K562 (cell line): ENCODE results near the gene FAM89B. TPM values are rescaled to one million over a fixed set of nuclear protein-coding genes. Genes with fewer than 3 reads are reported as not detected.

Experiments
- ARID1B ChIP-seq: fragments of 450-650 bp; IDR thresholded peaks from 2 replicates; pipeline ENCODE4 v1.6.1; 2016; ENCODE audit warnings: antibody characterized with exemption, mild to moderate bottlenecking, inconsistent platforms
- CBFA2T2 ChIP-seq: fragments of 450-650 bp; conservative IDR thresholded peaks from 2 replicates; pipeline ENCODE4 v1.6.1; 2017; ENCODE audit warnings: mild to moderate bottlenecking
- CREB3L1 ChIP-seq: fragments of 450-650 bp; IDR thresholded peaks from 2 replicates; pipeline ENCODE4 v1.6.1; 2014; ENCODE audit warnings: low read depth, mild to moderate bottlenecking, moderate library complexity, borderline replicate concordance
- ERF ChIP-seq: fragments of 450-650 bp; formaldehyde crosslinking; IDR thresholded peaks from 2 replicates; pipeline ENCODE4 v1.4.0; 2020; ENCODE audit warnings: mild to moderate bottlenecking, mixed read lengths
- GABPB2 ChIP-seq: fragments of 250-450 bp; sonication (Bioruptor Pico); conservative IDR thresholded peaks from 2 replicates; pipeline ENCODE4 v1.5.1; 2021; ENCODE audit warnings: mild to moderate bottlenecking
- GATA2 ChIP-seq: sonication (generic); formaldehyde crosslinking; IDR thresholded peaks from 2 replicates; pipeline ENCODE4 v1.4.0; 2020; ENCODE audit warnings: mild to moderate bottlenecking, missing genetic modification reagents
- HDAC8 ChIP-seq: fragments of 450-650 bp; IDR thresholded peaks from 2 replicates; pipeline ENCODE4 v1.6.1; 2016; ENCODE audit warnings: mild to moderate bottlenecking, missing genetic modification characterization, moderate library complexity, missing compliant biosample characterization
- HDGF ChIP-seq: fragments of 450-650 bp; IDR thresholded peaks from 2 replicates; pipeline ENCODE4 v1.6.1; 2016
- HOMEZ ChIP-seq: fragments of 250-450 bp; sonication (Bioruptor Pico); IDR thresholded peaks from 2 replicates; pipeline ENCODE4 v1.4.0; 2020; ENCODE audit warnings: mild to moderate bottlenecking, moderate library complexity
- MYBL2 ChIP-seq, 2 experiments: fragments of 450-650 bp in 1 of 2; sonication (generic) in 1 of 2; formaldehyde crosslinking in 1 of 2; IDR thresholded peaks; 2 replicates each; pipeline versions ENCODE4 v1.6.1 to v1.8.1; 2017 to 2022; ENCODE audit warnings: borderline replicate concordance in 1 of 2, inconsistent platforms in 1 of 2, low read depth in 1 of 2, mild to moderate bottlenecking in 1 of 2, missing genetic modification reagents in 1 of 2, moderate library complexity in 1 of 2
- NFE2L1 ChIP-seq: fragments of 450-650 bp; IDR thresholded peaks from 2 replicates; pipeline ENCODE4 v1.6.1; 2016; ENCODE audit warnings: missing genetic modification characterization, low read depth, mild to moderate bottlenecking, missing compliant biosample characterization, moderate library complexity, borderline replicate concordance
- POLR2AphosphoS5 ChIP-seq: IDR thresholded peaks from 2 replicates; pipeline ENCODE4 v1.6.1; 2011; ENCODE audit warnings: mild to moderate bottlenecking, low read depth, low read length, moderate library complexity; ENCODE audit not compliant: control insufficient read depth, insufficient read depth
- SFPQ ChIP-seq: fragments of 200-400 bp; formaldehyde crosslinking; IDR thresholded peaks from 2 replicates; pipeline ENCODE4 v1.6.1; 2017; ENCODE audit warnings: mild to moderate bottlenecking, low read depth, low read length, moderate library complexity
- ZC3H8 ChIP-seq: fragments of 450-650 bp; IDR thresholded peaks from 2 replicates; pipeline ENCODE4 v1.6.1; 2017
- ZNF311 ChIP-seq: fragments of 250-450 bp; sonication (Bioruptor Pico); IDR thresholded peaks from 2 replicates; pipeline ENCODE4 v1.4.0; 2020; ENCODE audit warnings: mild to moderate bottlenecking, moderate library complexity
- ZNF507 ChIP-seq: conservative IDR thresholded peaks from 2 replicates; pipeline ENCODE4 v1.6.1; 2017; ENCODE audit warnings: missing genetic modification characterization, missing compliant biosample characterization
- ZNF57 ChIP-seq: fragments of 450-650 bp; formaldehyde crosslinking; IDR thresholded peaks from 2 replicates; pipeline ENCODE4 v1.4.0; 2020; ENCODE audit warnings: mild to moderate bottlenecking, moderate library complexity
- ZNF583 ChIP-seq: fragments of 250-450 bp; sonication (Bioruptor Pico); IDR thresholded peaks from 2 replicates; pipeline ENCODE4 v1.4.0; 2020
- ZNF584 ChIP-seq: fragments of 200-800 bp; sonication (Bioruptor generic); IDR thresholded peaks from 2 replicates; pipeline ENCODE4 v1.6.1; 2016; ENCODE audit warnings: low read depth, mild to moderate bottlenecking, missing genetic modification characterization, missing compliant biosample characterization
- polyA plus RNA-seq, 8 experiments: library from polyadenylated mRNA; depleted of rRNA in 4 of 8; stranded (reverse) in 5 of 8; unstranded in 3 of 8; fragments of >200 nt; fragmentation: Nextera tagmentation in 2 of 8; fragmentation: Illumina TruSeq in 1 of 8; extraction: Ambion mirVana in 2 of 8; extraction: Trizol in 1 of 8; gene quantifications; 2 replicates each; pipeline versions ENCODE4 v1.2.1 to v1.2.3, GENCODE V29; 2011 to 2014; ENCODE audit warnings: inconsistent platforms in 1 of 8, missing spikeins in 1 of 8
- total RNA-seq, 7 experiments: library from RNA; depleted of rRNA in 6 of 7; stranded (reverse); fragments of >200 nt in 6 of 7; fragmentation: Illumina TruSeq in 2 of 7; extraction: Trizol in 2 of 7; gene quantifications; 2 replicates each; pipeline versions ENCODE4 v1.2.1 to v1.2.3, GENCODE V29; 2011 to 2021; ENCODE audit warnings: low replicate concordance in 1 of 7
- TF ChIP-seq, protein P1 (sequence below): fragments of 250-450 bp; sonication (Bioruptor Pico); IDR thresholded peaks from 2 replicates; pipeline ENCODE4 v1.8.0; 2021; ENCODE audit warnings: borderline replicate concordance, mild to moderate bottlenecking, moderate library complexity; ENCODE audit not compliant: poor library complexity, severe bottlenecking
- TF ChIP-seq, protein P2 (sequence below): conservative IDR thresholded peaks from 2 replicates; pipeline ENCODE4 v1.6.1; 2011; ENCODE audit warnings: low read depth, mild to moderate bottlenecking, low read length; ENCODE audit not compliant: control insufficient read depth

FAM89B gene
- total and polyA plus RNA-seq, 9 of the 15 experiments (the other 6 are each of a cell fraction or from before 2014, with no cell fraction given), result 0.32 to 27.6 (median 11.9) TPM

DNA sequence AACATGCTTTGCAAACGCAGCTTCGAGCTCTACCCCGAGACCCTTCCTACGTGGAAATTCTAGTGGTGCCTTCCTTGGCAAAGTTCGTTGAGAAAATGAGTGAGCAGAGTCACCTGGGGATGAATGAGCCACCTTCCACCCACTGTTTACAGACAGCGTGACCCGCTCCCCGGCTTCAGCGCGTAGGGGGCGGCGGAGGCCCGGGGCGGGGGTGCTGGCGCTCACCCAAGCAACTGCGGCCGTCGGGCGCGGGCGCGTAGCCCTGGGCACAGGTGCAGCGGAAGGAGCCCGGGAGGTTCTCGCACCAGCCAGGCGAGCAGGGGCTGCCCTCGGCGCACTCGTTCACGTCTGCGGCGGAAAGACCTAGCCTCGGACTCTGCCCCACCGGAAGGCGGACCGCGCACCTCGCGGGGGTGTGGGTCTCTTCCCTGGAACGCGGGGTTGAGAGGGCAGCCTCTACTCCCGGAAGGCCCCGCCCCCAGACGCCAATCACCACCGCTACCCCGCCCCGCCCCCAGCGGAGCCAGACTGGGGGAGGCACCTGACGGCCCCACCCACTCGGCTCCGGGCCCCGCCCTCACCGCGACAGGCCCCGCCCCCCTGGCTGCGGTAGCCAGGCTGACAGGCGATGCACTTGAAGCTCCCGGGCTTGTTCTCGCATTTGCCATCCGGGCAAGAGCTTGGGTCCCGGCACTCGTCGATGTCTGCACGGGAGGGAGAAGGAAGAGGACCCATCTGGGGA lies 25.9 kb upstream of the FAM89B start (continued):
- TF ChIP-seq HDGF (no peak), HOMEZ (CRISPR knock-in tag) (no peak), GABPB2 (CRISPR knock-in tag) (no peak), NFE2L1 (tag) (no peak), ZNF584 (CRISPR knock-in tag) (no peak), ARID1B (no peak; the same call in 1 of the 2 replicates), POLR2AphosphoS5 (peak; percentile 18; the same call in 1 of the 2 replicates), ZNF311 (CRISPR knock-in tag) (no peak), ZNF507 (no peak), ZNF583 (CRISPR knock-in tag) (no peak), GATA2 (CRISPR knock-in tag) (no peak), ZC3H8 (no peak), HDAC8 (tag) (no peak), ZNF57 (CRISPR knock-in tag) (no peak), CREB3L1 (no peak), ERF (CRISPR knock-in tag) (no peak), CBFA2T2 (no peak), MYBL2 (IDR thresholded peaks at IDR 0.05; ENCODE audit: low read depth) (no peak), MYBL2 (CRISPR knock-in tag; IDR thresholded peaks at IDR 0.05; ENCODE audit: borderline replicate concordance) (no peak), SFPQ (no peak)
- TF ChIP-seq, protein P1, sequence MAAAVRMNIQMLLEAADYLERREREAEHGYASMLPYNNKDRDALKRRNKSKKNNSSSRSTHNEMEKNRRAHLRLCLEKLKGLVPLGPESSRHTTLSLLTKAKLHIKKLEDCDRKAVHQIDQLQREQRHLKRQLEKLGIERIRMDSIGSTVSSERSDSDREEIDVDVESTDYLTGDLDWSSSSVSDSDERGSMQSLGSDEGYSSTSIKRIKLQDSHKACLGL (CRISPR knock-in tag), result no peak
- TF ChIP-seq, protein P2, sequence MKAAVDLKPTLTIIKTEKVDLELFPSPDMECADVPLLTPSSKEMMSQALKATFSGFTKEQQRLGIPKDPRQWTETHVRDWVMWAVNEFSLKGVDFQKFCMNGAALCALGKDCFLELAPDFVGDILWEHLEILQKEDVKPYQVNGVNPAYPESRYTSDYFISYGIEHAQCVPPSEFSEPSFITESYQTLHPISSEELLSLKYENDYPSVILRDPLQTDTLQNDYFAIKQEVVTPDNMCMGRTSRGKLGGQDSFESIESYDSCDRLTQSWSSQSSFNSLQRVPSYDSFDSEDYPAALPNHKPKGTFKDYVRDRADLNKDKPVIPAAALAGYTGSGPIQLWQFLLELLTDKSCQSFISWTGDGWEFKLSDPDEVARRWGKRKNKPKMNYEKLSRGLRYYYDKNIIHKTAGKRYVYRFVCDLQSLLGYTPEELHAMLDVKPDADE, result no peak
